GM21723 (cell line): ENCODE results near the gene CASZ1.

Experiments
- ATAC-seq: cut with Tn5 transposase; IDR thresholded peaks from one replicate; pipeline ENCODE4 v1.9.1; 2021; ENCODE audit warnings: mild to moderate bottlenecking, moderate library complexity; ENCODE audit not compliant: unreplicated experiment

Gene CASZ1

GRCh38 chr1:10823000-10823401 lies 26.6 kb upstream of the CASZ1 start:
- no peak for ATAC-seq

DNA sequence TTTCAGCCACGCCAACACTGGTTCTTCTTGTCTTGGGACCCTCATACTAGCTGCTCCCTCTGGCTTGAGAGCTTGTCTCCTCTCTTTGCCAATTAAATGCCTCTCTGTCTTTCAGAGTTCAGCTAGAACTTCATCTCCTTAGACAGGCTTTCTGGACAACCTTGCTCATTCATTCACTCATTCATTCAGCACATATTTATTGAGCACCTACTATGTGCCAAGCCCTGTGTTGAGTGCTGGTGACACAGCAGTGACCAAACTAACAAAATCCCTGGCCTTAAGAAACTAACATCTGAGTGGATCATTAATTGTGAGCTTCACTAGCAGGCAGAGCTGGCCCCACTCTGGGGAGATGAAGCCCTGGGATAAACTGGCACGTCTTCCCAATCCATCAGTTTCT lies 24.9 kb upstream of the CASZ1 start:
- no peak for ATAC-seq

DNA sequence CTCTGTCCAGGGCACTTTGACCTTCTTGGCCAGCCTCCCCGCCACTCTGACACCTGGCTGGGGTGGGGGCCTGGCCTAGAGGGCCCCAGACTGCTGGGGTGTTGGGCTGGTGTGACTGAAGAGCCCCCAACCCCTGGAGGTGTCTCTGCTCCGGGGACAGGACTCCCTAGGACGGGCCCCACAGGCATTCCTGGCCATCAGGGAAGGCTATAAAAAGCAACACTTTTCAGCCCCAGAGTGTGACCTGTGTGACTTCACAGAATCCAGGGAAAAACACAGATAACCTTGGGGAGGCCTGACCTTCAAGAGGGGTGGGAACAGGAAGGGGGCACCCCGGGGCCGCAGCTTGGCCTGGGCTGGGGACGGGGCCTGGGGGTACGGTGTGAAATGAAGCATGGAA lies 24.0 kb upstream of the CASZ1 start:
- no peak for ATAC-seq

DNA sequence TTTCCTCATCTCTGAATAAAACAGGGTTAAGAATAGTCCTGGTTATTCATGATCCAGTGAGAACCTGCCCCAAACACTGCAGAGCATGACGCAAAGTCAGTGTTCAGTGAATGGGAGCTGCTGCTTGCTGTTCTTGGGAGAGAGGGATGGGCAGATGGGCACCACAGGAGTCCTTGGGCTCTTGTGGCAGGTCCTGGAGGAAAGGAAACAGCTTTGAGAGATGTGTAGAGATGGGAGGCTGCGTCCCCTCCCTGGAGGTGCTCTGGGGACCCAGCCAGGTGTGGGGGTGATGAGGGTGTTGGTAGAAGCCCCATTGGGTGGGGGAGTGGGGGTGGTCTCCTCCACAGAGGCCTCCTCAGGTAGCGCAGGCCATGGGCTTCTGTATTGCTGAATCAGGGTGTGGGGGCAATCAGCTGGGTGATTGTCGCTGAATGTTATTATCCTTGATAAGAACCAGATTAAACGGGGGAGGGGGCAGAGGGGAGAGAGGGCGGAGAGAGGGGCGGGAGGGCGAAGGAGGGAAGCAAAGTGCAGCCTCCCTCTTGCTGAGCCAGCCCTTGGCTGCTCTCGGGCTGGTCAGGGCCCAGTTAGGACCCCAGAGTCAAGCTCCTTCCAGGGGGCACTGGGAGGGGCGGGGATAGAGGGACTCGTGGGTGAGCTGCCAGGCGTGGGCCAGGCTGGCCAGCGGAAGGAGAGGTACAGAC lies 22.9 kb upstream of the CASZ1 start:
- ATAC-seq = no peak

DNA sequence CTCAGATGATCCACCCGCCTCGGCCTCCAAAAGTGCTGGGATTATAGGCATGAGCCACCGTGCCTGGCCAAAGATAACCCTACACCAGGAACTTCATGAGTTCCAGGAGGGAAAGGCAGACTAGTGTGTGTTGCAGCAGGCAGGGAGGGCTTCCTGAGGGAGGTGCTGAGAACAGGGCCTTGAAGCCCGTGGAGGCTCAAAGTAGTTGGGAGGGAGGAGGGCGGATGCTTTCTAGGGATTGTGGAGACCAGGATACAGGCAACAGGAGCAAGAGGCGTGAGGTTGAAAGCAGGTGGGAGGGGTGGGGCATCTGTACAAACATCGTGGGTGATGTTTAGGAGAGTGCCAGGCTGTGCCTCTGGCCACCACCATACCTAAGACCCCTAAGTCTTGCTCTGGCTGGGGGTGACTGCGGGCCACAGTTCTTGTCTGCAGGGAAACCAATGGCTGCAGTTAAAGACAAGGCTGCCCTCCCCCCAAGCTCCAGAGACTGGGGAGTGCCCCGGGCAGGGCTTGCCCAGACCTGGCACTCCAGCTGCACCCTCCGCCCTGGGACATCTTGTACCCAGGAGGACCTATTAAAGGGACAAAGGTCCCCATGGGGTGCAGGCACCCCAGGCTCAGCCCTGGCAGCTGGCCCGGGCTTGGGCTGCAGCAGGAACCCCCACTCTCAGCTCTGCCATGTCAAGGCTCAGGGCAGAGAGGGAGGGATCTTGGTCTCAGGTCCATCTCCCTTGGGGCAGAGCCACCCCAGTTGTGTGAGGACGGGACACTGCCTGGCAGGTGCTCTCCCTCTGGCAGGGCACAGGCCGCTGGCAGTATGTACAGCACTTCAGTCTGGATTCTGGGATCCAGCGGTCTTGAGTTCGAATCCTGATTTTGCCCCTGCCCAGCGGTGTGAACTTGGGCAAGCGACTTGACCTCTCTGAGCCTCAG lies 22.1 kb upstream of the CASZ1 start:
- no peak for ATAC-seq

DNA sequence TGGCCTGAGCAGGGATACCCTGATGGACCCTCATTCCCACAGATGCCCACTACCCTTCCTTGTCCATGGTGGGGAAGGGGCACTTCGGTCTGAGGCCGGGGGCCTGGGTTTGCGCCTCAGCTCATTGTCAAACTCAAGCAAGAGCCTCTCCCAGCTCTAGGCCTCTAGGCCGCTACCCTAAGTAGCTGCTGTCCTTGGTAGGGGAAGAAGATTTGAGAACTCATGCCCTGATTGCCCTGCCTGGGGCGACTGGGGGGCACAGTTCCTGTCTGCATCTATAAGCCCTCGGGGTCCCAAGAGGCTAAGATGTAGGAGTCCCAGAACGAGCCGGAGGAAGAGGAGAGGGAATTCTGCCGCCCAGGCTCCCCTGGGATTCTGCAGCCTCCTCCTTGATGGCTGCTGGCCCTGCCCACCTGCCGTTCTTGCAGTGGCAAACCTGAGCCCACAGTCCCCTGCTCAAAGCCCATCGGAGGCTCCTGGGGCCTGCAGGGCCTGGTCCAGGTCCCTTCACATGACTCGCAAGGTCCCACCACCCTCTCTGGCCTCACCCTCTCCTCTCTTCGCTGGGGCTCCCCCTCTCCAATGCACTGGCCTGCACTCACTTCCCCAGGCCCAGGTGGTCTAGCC lies 20.4 kb upstream of the CASZ1 start:
- no peak for ATAC-seq

- no peak for ATAC-seq
These were observed 19.8 kb upstream of the CASZ1 start for GRCh38 chr1:10816233-10816632.

- no peak for ATAC-seq
These were observed 19.4 kb upstream of the CASZ1 start for GRCh38 chr1:10815858-10816195.

- ATAC-seq = no peak
These were observed 18.8 kb upstream of the CASZ1 start for GRCh38 chr1:10814976-10815857.

- ATAC-seq = no peak
These were observed 17.9 kb upstream of the CASZ1 start for GRCh38 chr1:10814312-10814711.

GRCh38 chr1:10813799-10814198 lies 17.4 kb upstream of the CASZ1 start:
- ATAC-seq = no peak

DNA sequence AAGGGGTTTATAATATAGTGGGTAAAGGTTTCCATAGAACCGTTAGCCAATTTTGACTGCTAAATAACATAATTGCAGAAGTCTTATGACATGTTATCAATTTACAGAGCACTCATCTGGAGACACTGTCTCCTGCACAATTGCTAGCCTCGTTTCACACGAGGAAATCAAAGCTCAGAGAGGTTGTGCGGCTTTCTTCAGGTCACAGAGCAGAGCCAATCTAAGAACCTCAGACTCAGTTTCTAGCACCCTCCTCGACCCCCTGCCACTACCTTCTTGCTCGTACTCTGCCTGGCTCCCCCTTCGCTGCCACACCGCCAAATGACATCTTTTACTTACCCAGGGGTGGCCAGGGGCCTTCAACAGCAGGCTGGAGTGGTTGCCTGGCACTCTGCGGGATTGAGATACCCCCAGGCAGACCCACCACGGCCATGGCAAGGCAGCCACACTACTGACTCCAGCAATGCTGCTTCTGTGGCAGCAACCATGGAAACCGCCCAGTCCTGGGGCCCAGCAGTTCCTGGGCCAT lies 16.0 kb upstream of the CASZ1 start:
- ATAC-seq = no peak

DNA sequence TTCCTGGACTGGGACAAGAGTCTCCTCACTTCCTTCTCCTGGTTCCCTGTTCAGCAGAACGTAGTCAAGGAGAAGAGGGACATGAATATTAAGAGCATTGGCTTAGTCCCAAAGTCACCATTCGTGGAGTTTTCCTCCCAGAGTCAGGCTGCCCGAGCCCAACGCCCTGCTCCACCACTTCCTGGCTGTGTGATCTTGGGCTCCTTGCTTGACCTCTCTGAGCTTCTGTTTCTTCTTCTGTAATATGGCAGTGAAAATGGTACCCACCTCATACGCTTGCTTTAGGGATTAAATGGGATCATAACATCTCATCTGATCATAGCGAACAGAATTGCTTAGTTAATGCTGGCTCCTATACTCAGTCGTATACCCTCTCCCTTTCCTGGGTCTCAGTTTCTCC lies 12.0 kb upstream of the CASZ1 start:
- no peak for ATAC-seq

- no peak for ATAC-seq
These were observed 10.5 kb upstream of the CASZ1 start for GRCh38 chr1:10806966-10807365.

DNA sequence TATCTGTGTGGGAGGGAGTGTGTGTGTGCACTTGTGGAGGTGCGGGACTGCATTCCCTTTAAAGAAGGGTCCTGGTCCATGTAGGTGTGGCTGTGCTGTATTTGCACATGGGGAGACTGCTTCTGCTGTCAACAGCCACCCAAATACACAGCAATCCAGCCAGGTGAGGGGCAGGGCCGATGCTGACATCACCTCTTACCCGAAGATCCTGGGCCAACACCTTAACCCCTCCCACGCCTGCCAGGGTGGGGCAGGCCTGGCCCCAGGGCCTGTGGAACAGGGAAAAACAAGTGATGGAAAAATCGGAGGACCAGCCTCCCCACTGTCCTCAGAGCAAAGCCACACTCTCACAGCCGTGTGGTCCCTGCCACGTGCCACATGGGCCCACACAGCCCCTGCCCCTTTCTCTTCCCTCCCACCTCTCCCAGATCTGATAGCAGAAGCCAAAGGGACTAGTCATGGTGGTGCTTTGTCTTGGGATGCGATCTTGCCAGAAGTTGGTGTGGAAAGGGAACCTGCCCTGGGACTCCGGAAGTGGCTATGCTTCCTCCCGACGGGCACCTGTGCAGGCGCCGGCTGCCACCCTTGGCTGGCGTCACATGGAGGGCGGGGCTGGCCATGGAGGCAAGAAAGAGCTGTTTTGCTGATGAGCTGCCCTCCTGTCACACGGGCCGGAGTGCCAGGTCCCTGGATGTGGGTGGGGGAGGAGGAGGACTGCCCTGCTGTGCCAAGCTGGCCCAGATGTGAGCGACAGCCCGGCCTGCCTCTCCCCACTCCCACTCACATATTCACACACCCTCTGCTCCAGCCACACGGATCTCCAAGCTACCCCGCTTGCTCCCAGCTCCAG lies 7.8 kb upstream of the CASZ1 start:
- no peak for ATAC-seq

DNA sequence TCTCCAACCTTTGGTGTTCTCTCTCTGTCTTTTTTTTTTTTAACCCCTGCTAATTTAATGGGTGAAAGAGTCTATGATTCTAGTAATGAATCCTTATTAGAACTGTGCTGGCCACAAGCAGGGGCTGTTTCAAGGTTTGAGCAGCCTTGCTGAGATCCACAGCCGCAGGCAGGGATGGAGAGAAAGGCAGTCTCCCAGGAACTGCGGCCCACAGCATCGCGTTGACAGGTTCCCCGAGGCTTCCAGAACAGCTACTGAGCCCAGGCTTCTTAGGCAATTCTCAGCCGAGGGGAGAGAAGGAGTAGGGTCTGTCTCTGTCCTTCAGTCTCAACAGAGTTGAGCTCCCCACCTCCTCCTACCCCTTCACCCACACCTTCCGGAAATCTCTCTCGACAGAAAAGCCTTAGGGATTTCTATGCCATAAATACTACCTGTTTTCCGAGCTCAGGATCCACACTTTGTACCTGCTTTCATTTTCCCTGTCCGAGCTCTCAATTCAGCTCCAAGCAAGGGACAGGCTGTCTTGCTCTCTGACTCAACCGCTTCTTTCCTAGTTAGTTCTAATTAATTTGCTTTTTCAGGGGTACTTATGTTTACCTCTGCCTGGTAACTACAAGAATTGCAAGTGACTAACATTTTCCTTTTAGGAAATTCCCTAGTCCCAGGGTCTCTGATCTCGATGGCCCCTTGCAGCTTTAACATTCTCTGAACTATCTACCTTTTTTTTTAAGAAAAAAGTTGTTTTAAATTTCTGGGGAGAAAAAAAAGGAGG lies 6.7 kb upstream of the CASZ1 start:
- no peak for ATAC-seq

GRCh38 chr1:10800778-10801177 lies 4.3 kb upstream of the CASZ1 start:
- ATAC-seq = no peak

GRCh38 chr1:10799726-10800125 lies 3.3 kb upstream of the CASZ1 start:
- ATAC-seq = no peak
